ENCODE results near the gene ZSWIM5.

The ZSWIM5 gene

DNA sequence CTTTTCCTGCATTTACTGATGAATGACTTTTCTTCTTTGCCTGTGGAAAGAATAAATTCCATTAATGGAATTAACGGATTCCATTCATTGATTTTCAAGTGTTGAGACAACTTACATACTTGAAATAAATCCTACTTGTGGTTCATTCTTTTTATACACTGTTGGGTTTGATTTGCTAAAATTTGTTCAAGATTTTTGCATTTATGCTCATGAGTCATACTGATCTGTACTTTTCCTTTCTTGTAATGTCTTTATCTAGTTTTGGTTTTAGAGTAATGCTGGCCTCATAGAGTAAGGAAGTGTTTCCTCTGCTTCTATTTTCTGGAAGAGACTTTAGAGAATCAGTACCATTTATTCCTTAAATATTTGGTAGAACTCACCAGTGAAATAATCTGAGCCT, 180.0 kb downstream of the ZSWIM5 start:
- Histone ChIP-seq H3K79me2 (ENCODE audit: low read length) (no peaks in the 10 kb centered on the region), H3K4me1 (ENCODE audit: low read length) (no peaks in the 10 kb centered on the region), H3K9ac (ENCODE audit: low read length) (no peak overlapping the region), H3F3A (ENCODE audit: insufficient read depth, low read length) (no peaks in the 10 kb centered on the region), H3K27me3 (replicated peaks; ENCODE audit: insufficient read depth, low read length) (no peaks in the 10 kb centered on the region), H3K27ac (ENCODE audit: low read length) (no peak overlapping the region), H2AFZ (ENCODE audit: low read length) (no peak overlapping the region), H3K4me2 (ENCODE audit: low read depth, low read length) (no peak overlapping the region), H3K9me2 (replicated peaks; ENCODE audit: insufficient read depth, low read length) (no peaks in the 10 kb centered on the region), H3K36me3 (replicated peaks; ENCODE audit: insufficient read depth, low read length) (no peaks in the 10 kb centered on the region), H3K9me3 (replicated peaks; ENCODE audit: insufficient read depth, low read length) (no peaks in the 10 kb centered on the region), H4K20me1 (ENCODE audit: insufficient read depth, low read length) (no peaks in the 10 kb centered on the region), H3K4me3 (ENCODE audit: low read length) (no peak overlapping the region)
- TF ChIP-seq EZH2phosphoT487 (IDR thresholded peaks at IDR 0.05; ENCODE audit: low read length) (no peak), EZH2 (optimal IDR thresholded peaks at IDR 0.05; ENCODE audit: low read depth, low read length) (no peak)
- TF ChIP-seq, protein P1, sequence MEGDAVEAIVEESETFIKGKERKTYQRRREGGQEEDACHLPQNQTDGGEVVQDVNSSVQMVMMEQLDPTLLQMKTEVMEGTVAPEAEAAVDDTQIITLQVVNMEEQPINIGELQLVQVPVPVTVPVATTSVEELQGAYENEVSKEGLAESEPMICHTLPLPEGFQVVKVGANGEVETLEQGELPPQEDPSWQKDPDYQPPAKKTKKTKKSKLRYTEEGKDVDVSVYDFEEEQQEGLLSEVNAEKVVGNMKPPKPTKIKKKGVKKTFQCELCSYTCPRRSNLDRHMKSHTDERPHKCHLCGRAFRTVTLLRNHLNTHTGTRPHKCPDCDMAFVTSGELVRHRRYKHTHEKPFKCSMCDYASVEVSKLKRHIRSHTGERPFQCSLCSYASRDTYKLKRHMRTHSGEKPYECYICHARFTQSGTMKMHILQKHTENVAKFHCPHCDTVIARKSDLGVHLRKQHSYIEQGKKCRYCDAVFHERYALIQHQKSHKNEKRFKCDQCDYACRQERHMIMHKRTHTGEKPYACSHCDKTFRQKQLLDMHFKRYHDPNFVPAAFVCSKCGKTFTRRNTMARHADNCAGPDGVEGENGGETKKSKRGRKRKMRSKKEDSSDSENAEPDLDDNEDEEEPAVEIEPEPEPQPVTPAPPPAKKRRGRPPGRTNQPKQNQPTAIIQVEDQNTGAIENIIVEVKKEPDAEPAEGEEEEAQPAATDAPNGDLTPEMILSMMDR (IDR thresholded peaks at IDR 0.05; ENCODE audit: low read length): no peak
- no peak for DNase-seq

DNA sequence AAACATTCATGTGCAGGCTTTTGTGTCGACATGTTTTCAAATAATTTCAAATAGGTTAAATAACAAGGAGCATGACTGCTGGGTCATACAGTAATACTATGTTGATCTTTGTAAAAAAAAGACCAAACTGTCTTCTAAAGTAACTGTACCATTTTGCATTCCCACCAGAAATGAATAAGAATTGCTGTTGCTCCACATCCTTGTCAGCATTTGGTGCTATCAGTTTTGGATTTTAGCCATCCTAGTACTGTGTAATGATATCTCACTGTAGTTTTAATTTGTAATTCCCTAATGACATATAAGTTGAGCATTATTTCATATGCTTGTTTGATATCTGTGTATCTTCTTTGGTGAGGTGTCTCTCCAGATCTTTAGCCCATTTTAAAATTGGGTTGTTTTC, 182.7 kb downstream of the ZSWIM5 start:
- no peak overlapping the region for H3K4me2 ChIP-seq (ENCODE audit: low read depth, low read length)
- H3K4me1 ChIP-seq (ENCODE audit: low read length): no peaks in the 10 kb centered on the region
- H3K9ac ChIP-seq (ENCODE audit: low read length): no peak overlapping the region
- no peak for DNase-seq
- no peaks in the 10 kb centered on the region for H3K9me3 ChIP-seq (replicated peaks; ENCODE audit: insufficient read depth, low read length)
- H3K36me3 ChIP-seq (replicated peaks; ENCODE audit: insufficient read depth, low read length): no peaks in the 10 kb centered on the region
- no peaks in the 10 kb centered on the region for H4K20me1 ChIP-seq (ENCODE audit: insufficient read depth, low read length)
- TF ChIP-seq EZH2phosphoT487 (IDR thresholded peaks at IDR 0.05; ENCODE audit: low read length): no peak
- no peak for TF ChIP-seq EZH2 (optimal IDR thresholded peaks at IDR 0.05; ENCODE audit: low read depth, low read length)
- TF ChIP-seq, protein P1 (IDR thresholded peaks at IDR 0.05; ENCODE audit: low read length): no peak
- no peaks in the 10 kb centered on the region for H3K27me3 ChIP-seq (replicated peaks; ENCODE audit: insufficient read depth, low read length)
- no peak overlapping the region for H2AFZ ChIP-seq (ENCODE audit: low read length)
- no peak overlapping the region for H3K27ac ChIP-seq (ENCODE audit: low read length)
- no peaks in the 10 kb centered on the region for H3F3A ChIP-seq (ENCODE audit: insufficient read depth, low read length)
- H3K79me2 ChIP-seq (ENCODE audit: low read length): no peaks in the 10 kb centered on the region
- no peaks in the 10 kb centered on the region for H3K9me2 ChIP-seq (replicated peaks; ENCODE audit: insufficient read depth, low read length)
- no peak overlapping the region for H3K4me3 ChIP-seq (ENCODE audit: low read length)

DNA sequence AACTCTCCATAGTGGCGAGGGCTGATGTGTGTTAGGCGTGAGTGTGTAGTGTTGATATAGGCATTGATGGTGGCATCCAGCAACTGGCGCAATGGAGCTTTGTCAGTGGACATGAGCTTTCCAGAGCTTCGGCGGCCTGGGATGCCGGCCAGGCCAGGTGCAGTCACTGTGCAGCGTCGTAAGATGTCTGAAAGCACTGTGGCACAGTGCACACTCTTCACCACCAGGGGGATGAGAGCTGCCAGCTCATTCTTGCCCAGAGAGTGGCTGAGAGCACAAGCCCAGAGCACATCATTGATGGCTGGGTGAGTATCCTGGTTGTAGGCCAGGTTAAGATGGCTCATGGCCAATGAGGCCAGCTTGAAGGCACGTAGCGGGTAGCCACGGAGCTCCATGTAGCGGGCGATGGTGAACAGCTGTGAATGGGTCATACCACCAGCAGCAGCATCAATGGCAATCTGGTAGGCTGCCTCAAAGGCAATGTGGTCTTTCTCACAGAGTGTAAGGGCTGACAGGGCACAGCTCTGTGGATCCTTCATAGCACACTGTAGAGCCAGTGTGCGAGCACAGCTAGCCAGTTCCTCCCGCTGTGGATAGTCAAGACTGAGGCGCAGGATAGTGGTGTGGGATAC, 187.7 kb downstream of the ZSWIM5 start:
- Histone ChIP-seq H3K79me2 (ENCODE audit: low read length) (no peaks in the 10 kb centered on the region), H3K27ac (ENCODE audit: low read length) (no peak overlapping the region), H3K9ac (ENCODE audit: low read length) (no peak overlapping the region), H3K9me3 (replicated peaks; ENCODE audit: insufficient read depth, low read length) (no peaks in the 10 kb centered on the region), H3K36me3 (replicated peaks; ENCODE audit: insufficient read depth, low read length) (no peaks in the 10 kb centered on the region), H2AFZ (ENCODE audit: low read length) (peak overlapping the region; percentile 60), H3K27me3 (replicated peaks; ENCODE audit: insufficient read depth, low read length) (no peaks in the 10 kb centered on the region), H3K4me1 (ENCODE audit: low read length) (no peaks in the 10 kb centered on the region), H3K4me3 (ENCODE audit: low read length) (no peak overlapping the region), H3K9me2 (replicated peaks; ENCODE audit: insufficient read depth, low read length) (no peaks in the 10 kb centered on the region), H3K4me2 (ENCODE audit: low read depth, low read length) (no peak overlapping the region), H3F3A (ENCODE audit: insufficient read depth, low read length) (no peaks in the 10 kb centered on the region), H4K20me1 (ENCODE audit: insufficient read depth, low read length) (no peaks in the 10 kb centered on the region)
- peak; percentile 66 for DNase-seq
- no peak for TF ChIP-seq EZH2 (optimal IDR thresholded peaks at IDR 0.05; ENCODE audit: low read depth, low read length)
- TF ChIP-seq, protein P1 (IDR thresholded peaks at IDR 0.05; ENCODE audit: low read length): peak; percentile 86
